ENCODE measurements around the gene LIPC.

- TF ChIP-seq CTCF (IDR thresholded peaks at IDR 0.05 in 2 of 3, conservative IDR thresholded peaks at IDR 0.05 in 1 of 3; ENCODE audit: borderline replicate concordance in 1 of 3, insufficient read depth in 1 of 3, low read depth in 2 of 3, low read length in 2 of 3), result no peak
- no peak for TF ChIP-seq POLR2A (IDR thresholded peaks at IDR 0.05; ENCODE audit: borderline replicate concordance, extremely low read depth, insufficient read depth, insufficient read length)
- no peak for TF ChIP-seq POLR2AphosphoS5 (IDR thresholded peaks at IDR 0.05; ENCODE audit: low read depth, low read length)
- no peak for TF ChIP-seq EZH2 (IDR thresholded peaks at IDR 0.05)
These were observed 46.2 kb downstream of the LIPC start for GRCh38 chr15:58478035-58478434.
